ENCODE data around the gene PABPN1. TPM values are rescaled to one million over a fixed set of nuclear protein-coding genes. Genes with fewer than 3 reads are reported as not detected.

Gene PABPN1
- polyA plus RNA-seq, 2 of the 4 experiments (the other 2 are of a cell fraction) = 157 to 197 TPM

- ATAC-seq = no peak
- WGBS (ENCODE audit: missing lambda C conversion rate) = 36% methylated on average over 10 of the region's 10 CpGs
- Histone ChIP-seq H3K27ac (peak overlapping the region; percentile 99 to 100), H3K4me1 (peaks cover 24% of the 10 kb centered on the region), H3K9me3 (no peaks in the 10 kb centered on the region), H3K4me2 (peak overlapping the region; percentile 87), H3K4me3 (peak overlapping the region; percentile 97)
- FAIRE-seq = no peak
- ChIA-PET POLR2A (interaction anchor here (1.0 to 3.2 kb wide), 3 partner anchors 16 to 28 kb away, joined by 3 to 64 read pairs (median 40); partner anchors contain the start of genes BCL2L2 and PPP1R3E), CTCF (interaction anchor here (0.6 to 5.2 kb wide), 13 partner anchors 13 to 247 kb away, joined by 3 to 30 read pairs (median 5); partner anchors contain the start of genes PPP1R3E and SLC22A17)
- TF ChIP-seq HDAC2 (IDR thresholded peaks at IDR 0.05) (no peak), ZSCAN20 (CRISPR knock-in tag; IDR thresholded peaks at IDR 0.05) (no peak), HES2 (IDR thresholded peaks at IDR 0.05) (no peak), EHMT2 (IDR thresholded peaks at IDR 0.05; ENCODE audit: low read depth) (no peak), KDM1A (IDR thresholded peaks at IDR 0.05; ENCODE audit: low read depth) (no peak), TFCP2L1 (CRISPR knock-in tag; IDR thresholded peaks at IDR 0.05) (no peak), CHD2 (IDR thresholded peaks at IDR 0.05; ENCODE audit: low read length, partially characterized antibody) (no peak), BCL3 (IDR thresholded peaks at IDR 0.05) (no peak)
- DNase-seq (ENCODE audit: low read depth in 1 of 2, low spot score in 1 of 2) = no peak
Observed at GRCh38 chr14:23322568-23323517, 1.6 kb downstream of the PABPN1 start.

GRCh38 chr14:23323838-23324454 is 2.7 kb downstream of the PABPN1 start:
- 97% methylated on average over 17 of the region's 18 CpGs for WGBS (ENCODE audit: missing lambda C conversion rate)
- ChIA-PET POLR2A (interaction anchor here (1.0 kb wide), 1 partner anchor 30 kb away, joined by 3 read pairs; no protein-coding TSS in a partner anchor), CTCF (interaction anchor here (1.6 to 5.2 kb wide), 3 partner anchors 12 to 235 kb away, joined by 5 to 30 read pairs (median 9); no protein-coding TSS in a partner anchor)
- peaks cover 24% of the 10 kb centered on the region for H3K4me1 ChIP-seq
- DNase-seq (ENCODE audit: low read depth in 1 of 2, low spot score in 1 of 2) (no peak), ATAC-seq (no peak), FAIRE-seq (no peak)
- no peak for TF ChIP-seq ZC3H11A (IDR thresholded peaks at IDR 0.05)
- TF ChIP-seq ZSCAN20 (CRISPR knock-in tag; IDR thresholded peaks at IDR 0.05) = no peak
- no peak for TF ChIP-seq POLR2AphosphoS2 (conservative IDR thresholded peaks at IDR 0.05; ENCODE audit: low read length)
- TF ChIP-seq ELK1 (IDR thresholded peaks at IDR 0.05; ENCODE audit: low read depth, low read length) = no peak
- no peak for TF ChIP-seq EP300 (IDR thresholded peaks at IDR 0.05)
- no peak for TF ChIP-seq NR3C1 (IDR thresholded peaks at IDR 0.05)
- TF ChIP-seq HOXB5 (CRISPR knock-in tag; IDR thresholded peaks at IDR 0.05) = no peak
- TF ChIP-seq MAX (IDR thresholded peaks at IDR 0.05) = no peak
- TF ChIP-seq CEBPB (IDR thresholded peaks at IDR 0.05) = no peak
- no peak for TF ChIP-seq ZNF302 (CRISPR knock-in tag; IDR thresholded peaks at IDR 0.05)
- TF ChIP-seq KDM1A (IDR thresholded peaks at IDR 0.05; ENCODE audit: low read depth) = no peak
- TF ChIP-seq EHMT2 (IDR thresholded peaks at IDR 0.05; ENCODE audit: low read depth) = no peak
- TF ChIP-seq JUN (IDR thresholded peaks at IDR 0.05) = no peak
- no peak for TF ChIP-seq MAFK (IDR thresholded peaks at IDR 0.05; ENCODE audit: partially characterized antibody)
- no peak for TF ChIP-seq NFE2L2 (conservative IDR thresholded peaks at IDR 0.05; ENCODE audit: low read length)
- no peak for TF ChIP-seq CBX2 (IDR thresholded peaks at IDR 0.05; ENCODE audit: borderline replicate concordance, low read depth)
- TF ChIP-seq CTCF (IDR thresholded peaks at IDR 0.05) = no peak
- no peaks in the 10 kb centered on the region for H3K9me3 ChIP-seq
- H3K4me2 ChIP-seq = no peak overlapping the region; the same call in 2 of the 3 replicates
- H3K27ac ChIP-seq = no peak overlapping the region
- no peak overlapping the region for H3K4me3 ChIP-seq
